Measurements from ENCODE around the gene CAMSAP1.

- peak; percentile 86 for TF ChIP-seq CTCF (IDR thresholded peaks at IDR 0.05; ENCODE audit: insufficient read depth, low read depth, low read length)
- TF ChIP-seq EZH2 (IDR thresholded peaks at IDR 0.05; ENCODE audit: insufficient read depth, low read length): no peak
Measured at GRCh38 chr9:135864447-135865049, 42.8 kb downstream of the CAMSAP1 start.
